ENCODE results near the gene FEM1A. TPM values are rescaled to one million over a fixed set of nuclear protein-coding genes. Genes with fewer than 3 reads are reported as not detected.
A peak's percentile ranks its signal among the peaks of the same experiment; 100 is the strongest.

Gene FEM1A
- total and polyA plus RNA-seq, 2 of the 13 experiments (the other 11 are each of a cell fraction or from before 2014, with no cell fraction given) = 3.2 to 10.8 TPM

- TF ChIP-seq TRIM22 (IDR thresholded peaks at IDR 0.05) (no peak), ZNF572 (CRISPR knock-in tag; IDR thresholded peaks at IDR 0.05) (no peak), HDAC2 (CRISPR knock-in tag; IDR thresholded peaks at IDR 0.05) (peak; percentile 58), NRL (CRISPR knock-in tag; IDR thresholded peaks at IDR 0.05; ENCODE audit: borderline replicate concordance) (no peak), ZKSCAN5 (CRISPR knock-in tag; IDR thresholded peaks at IDR 0.05) (no peak), FOXM1 (CRISPR knock-in tag; IDR thresholded peaks at IDR 0.05) (no peak), CHD2 (IDR thresholded peaks at IDR 0.05; ENCODE audit: low read depth, low read length) (no peak), ZFY (CRISPR knock-in tag; IDR thresholded peaks at IDR 0.05) (no peak), ZNF792 (CRISPR knock-in tag; IDR thresholded peaks at IDR 0.05) (peak; percentile 47; the same call in 1 of the 2 replicates), BRF2 (CRISPR knock-in tag; IDR thresholded peaks at IDR 0.05) (no peak), RNF219 (CRISPR knock-in tag; IDR thresholded peaks at IDR 0.05) (no peak), ZNF558 (CRISPR knock-in tag; IDR thresholded peaks at IDR 0.05; ENCODE audit: borderline replicate concordance) (no peak), ZNF784 (CRISPR knock-in tag; IDR thresholded peaks at IDR 0.05; ENCODE audit: borderline replicate concordance) (no peak), ARNT (IDR thresholded peaks at IDR 0.05) (no peak), ZNF724P (CRISPR knock-in tag; IDR thresholded peaks at IDR 0.05; ENCODE audit: borderline replicate concordance) (no peak), FOXJ3 (CRISPR knock-in tag; IDR thresholded peaks at IDR 0.05; ENCODE audit: borderline replicate concordance) (no peak), SNAPC4 (CRISPR knock-in tag; IDR thresholded peaks at IDR 0.05) (no peak)
These were observed 31.9 kb upstream of the FEM1A start (continued) for GRCh38 chr19:4759388-4760284.
